Parathyroid adenoma (tissue), 2 donors: ENCODE data around the gene CYP3A5.

ENCODE experiments used
- H2AFZ ChIP-seq: fragments of 300-600 bp; sonication (generic); one replicate; pipeline ENCODE4 v1.7.0; 2017; ENCODE audit warnings: antibody characterized with exemption, mild to moderate bottlenecking
- H3K27ac ChIP-seq: fragments of 300-600 bp; sonication (generic); one replicate; pipeline ENCODE4 v1.7.0; 2017
- H3K27me3 ChIP-seq: fragments of 300-600 bp; sonication (generic); one replicate; pipeline ENCODE4 v1.7.0; 2017; ENCODE audit warnings: low read length; ENCODE audit not compliant: control insufficient read depth, insufficient read depth
- H3K36me3 ChIP-seq: fragments of 300-600 bp; sonication (generic); one replicate; pipeline ENCODE4 v1.7.0; 2017; ENCODE audit warnings: low read length; ENCODE audit not compliant: control insufficient read depth, insufficient read depth
- H3K4me1 ChIP-seq: fragments of 300-600 bp; sonication (generic); one replicate; pipeline ENCODE4 v1.7.0; 2017; ENCODE audit warnings: control low read depth
- H3K4me2 ChIP-seq: fragments of 300-600 bp; sonication (generic); one replicate; pipeline ENCODE4 v1.7.0; 2017; ENCODE audit warnings: low read length
- H3K4me3 ChIP-seq: fragments of 300-600 bp; sonication (generic); one replicate; pipeline ENCODE4 v1.7.0; 2017; ENCODE audit warnings: low read depth, low read length
- H3K79me2 ChIP-seq: fragments of 300-600 bp; sonication (generic); one replicate; pipeline ENCODE4 v1.7.0; 2017; ENCODE audit warnings: control low read depth
- H3K9ac ChIP-seq: fragments of 300-600 bp; sonication (generic); one replicate; pipeline ENCODE4 v1.7.0; 2017; ENCODE audit warnings: mild to moderate bottlenecking
- H3K9me3 ChIP-seq: fragments of 300-600 bp; sonication (generic); one replicate; pipeline ENCODE4 v1.7.0; 2017; ENCODE audit warnings: low read length; ENCODE audit not compliant: control insufficient read depth
- TF ChIP-seq, protein P1 (sequence below): fragments of 300-600 bp; sonication (generic); IDR thresholded peaks from one replicate; pipeline ENCODE4 v1.7.0; 2017; ENCODE audit warnings: antibody characterized with exemption, mild to moderate bottlenecking
- donor health status: primary hyperparathyroidism.

The CYP3A5 gene

DNA sequence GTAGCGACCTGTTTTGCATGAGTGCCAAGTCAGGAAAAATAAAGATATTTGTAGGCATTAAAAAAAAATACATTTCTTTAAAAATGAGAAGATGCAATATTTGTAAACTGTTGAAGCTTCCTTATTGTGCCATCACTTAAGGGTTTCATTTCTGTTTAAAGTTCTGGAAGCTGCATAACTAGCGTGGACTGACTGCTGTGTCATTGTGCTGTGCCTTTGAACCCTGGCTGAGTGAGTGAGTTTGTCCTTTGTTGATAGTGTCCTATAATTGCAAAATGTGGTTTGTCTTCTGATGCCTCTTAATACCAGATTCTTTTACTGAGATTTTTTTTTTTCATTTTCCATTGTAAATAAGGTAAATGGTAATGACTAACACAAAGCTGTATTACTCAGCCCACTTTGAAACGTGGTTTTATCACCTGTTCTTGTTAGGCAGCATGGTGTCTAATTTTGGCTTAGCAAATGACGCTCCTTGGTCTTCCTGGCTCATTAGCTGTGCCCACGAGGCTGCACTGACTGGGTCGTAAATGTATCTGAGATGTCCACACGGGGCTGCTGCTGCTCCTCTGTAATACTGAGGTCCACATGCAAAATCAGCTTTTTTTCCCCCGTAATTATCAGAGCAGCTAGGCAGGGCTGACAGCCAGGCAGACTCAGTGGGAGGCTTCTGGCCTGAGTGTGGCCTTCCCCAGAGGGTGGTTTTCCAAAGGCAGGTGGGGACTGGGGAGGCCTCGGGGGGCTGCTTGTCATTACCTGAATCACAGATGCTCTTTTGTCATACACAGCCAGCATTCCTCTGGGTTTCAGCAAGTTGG is 48.3 kb downstream of the CYP3A5 start:
- no peaks in the 10 kb centered on the region for H3K79me2 ChIP-seq
- no peak overlapping the region for H3K27ac ChIP-seq
- H3K36me3 ChIP-seq, result no peaks in the 10 kb centered on the region
- no peak overlapping the region for H2AFZ ChIP-seq
- no peaks in the 10 kb centered on the region for H3K9me3 ChIP-seq
- no peak overlapping the region for H3K9ac ChIP-seq
- no peak overlapping the region for H3K4me3 ChIP-seq
- TF ChIP-seq, protein P1, sequence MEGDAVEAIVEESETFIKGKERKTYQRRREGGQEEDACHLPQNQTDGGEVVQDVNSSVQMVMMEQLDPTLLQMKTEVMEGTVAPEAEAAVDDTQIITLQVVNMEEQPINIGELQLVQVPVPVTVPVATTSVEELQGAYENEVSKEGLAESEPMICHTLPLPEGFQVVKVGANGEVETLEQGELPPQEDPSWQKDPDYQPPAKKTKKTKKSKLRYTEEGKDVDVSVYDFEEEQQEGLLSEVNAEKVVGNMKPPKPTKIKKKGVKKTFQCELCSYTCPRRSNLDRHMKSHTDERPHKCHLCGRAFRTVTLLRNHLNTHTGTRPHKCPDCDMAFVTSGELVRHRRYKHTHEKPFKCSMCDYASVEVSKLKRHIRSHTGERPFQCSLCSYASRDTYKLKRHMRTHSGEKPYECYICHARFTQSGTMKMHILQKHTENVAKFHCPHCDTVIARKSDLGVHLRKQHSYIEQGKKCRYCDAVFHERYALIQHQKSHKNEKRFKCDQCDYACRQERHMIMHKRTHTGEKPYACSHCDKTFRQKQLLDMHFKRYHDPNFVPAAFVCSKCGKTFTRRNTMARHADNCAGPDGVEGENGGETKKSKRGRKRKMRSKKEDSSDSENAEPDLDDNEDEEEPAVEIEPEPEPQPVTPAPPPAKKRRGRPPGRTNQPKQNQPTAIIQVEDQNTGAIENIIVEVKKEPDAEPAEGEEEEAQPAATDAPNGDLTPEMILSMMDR, result no peak
- no peaks in the 10 kb centered on the region for H3K27me3 ChIP-seq
- no peaks in the 10 kb centered on the region for H3K4me1 ChIP-seq
- no peak overlapping the region for H3K4me2 ChIP-seq

DNA sequence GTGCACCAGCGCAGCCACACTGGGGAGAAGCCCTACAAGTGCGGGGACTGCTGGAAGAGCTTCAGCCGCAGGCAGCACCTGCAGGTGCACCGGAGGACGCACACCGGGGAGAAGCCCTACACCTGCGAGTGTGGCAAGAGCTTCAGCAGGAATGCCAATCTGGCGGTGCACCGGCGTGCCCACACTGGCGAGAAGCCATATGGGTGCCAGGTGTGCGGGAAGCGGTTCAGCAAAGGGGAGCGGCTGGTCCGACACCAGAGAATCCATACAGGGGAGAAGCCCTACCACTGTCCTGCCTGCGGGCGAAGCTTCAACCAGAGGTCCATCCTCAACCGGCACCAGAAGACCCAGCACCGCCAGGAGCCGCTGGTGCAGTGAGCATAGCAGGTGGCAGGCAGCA is 50.2 kb downstream of the CYP3A5 start:
- TF ChIP-seq, protein P1, result no peak
- Histone ChIP-seq H3K4me1 (no peaks in the 10 kb centered on the region), H3K36me3 (no peaks in the 10 kb centered on the region), H3K9ac (no peak overlapping the region), H2AFZ (no peak overlapping the region), H3K27me3 (no peaks in the 10 kb centered on the region), H3K27ac (no peak overlapping the region), H3K4me2 (no peak overlapping the region), H3K9me3 (no peaks in the 10 kb centered on the region), H3K4me3 (no peak overlapping the region), H3K79me2 (no peaks in the 10 kb centered on the region)

DNA sequence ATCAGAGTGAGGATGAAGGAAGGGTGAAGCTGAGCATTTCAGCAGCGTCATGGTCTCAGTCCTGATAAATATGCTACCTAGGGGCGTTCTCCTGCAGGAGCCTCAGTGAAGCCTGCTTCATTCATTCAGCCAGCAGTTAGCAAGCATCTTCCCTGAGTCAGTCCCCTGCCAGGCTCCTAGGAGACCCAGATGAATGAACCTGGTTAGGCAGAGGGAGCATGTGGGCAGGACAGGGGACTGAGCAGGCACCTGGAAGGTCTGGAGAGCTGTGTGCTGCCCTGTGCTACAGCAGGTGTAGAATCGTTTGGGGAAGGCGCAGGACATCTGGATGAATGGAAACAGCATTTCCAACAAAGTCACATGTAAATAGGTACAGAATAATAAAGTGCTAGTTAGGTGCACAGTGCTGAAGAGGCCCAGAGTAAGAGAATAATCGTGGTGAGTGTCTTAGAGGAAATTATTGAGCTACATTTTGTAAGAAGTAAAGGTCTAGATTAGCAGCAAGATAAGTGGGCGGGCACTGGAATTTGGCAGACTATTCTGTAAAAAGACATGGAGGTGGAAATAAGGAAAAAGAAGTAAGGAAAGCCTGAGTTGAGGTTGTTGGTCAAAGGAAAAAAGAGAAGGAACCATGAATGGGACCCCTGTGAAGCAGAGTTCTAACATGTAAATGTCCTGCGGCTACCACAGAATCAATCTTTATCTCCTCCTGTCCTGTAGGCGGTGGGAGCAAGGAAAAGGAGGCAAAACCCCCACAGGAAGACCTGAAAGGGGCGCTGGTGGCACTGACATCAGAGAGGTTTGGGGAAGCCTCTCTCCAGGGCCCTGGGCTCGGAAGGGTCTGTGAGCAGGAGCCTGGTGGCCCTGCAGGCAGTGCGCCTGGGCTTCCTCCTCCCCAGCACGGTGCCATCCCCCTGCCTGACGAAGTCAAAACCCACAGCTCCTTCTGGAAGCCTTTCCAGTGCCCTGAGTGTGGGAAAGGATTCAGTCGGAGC is 51.0 kb downstream of the CYP3A5 start:
- no peak overlapping the region for H3K27ac ChIP-seq
- H3K4me1 ChIP-seq, result no peaks in the 10 kb centered on the region
- H3K36me3 ChIP-seq, result no peaks in the 10 kb centered on the region
- no peaks in the 10 kb centered on the region for H3K9me3 ChIP-seq
- no peak overlapping the region for H2AFZ ChIP-seq
- no peak overlapping the region for H3K4me2 ChIP-seq
- no peak overlapping the region for H3K4me3 ChIP-seq
- no peak overlapping the region for H3K9ac ChIP-seq
- TF ChIP-seq, protein P1, result no peak
- H3K27me3 ChIP-seq, result no peaks in the 10 kb centered on the region
- no peaks in the 10 kb centered on the region for H3K79me2 ChIP-seq

DNA sequence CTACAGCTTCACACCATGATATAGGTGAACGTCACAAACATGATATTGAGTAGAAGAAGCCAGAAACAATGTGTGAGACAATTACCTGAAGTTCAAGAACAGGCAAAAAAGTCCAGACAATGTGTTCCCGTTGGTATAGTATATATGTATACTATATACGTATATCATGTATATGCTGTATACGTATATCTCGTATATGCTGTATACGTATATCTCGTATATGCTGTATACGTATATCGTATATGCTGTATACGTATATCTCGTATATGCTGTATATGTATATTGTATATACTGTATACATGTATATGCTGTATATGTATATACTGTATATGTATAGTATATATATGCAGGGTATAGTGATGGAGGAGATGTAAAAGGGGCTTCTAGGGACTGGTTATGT is 52.3 kb downstream of the CYP3A5 start:
- Histone ChIP-seq H3K4me2 (no peak overlapping the region), H3K79me2 (peaks cover 3% of the 10 kb centered on the region), H3K36me3 (no peaks in the 10 kb centered on the region)

More for the DNA sequence above, 52.3 kb downstream of the CYP3A5 start:
- Histone ChIP-seq H3K27me3 (no peaks in the 10 kb centered on the region), H3K4me3 (no peak overlapping the region), H3K4me1 (no peaks in the 10 kb centered on the region), H3K9ac (no peak overlapping the region), H3K9me3 (no peaks in the 10 kb centered on the region), H2AFZ (no peak overlapping the region), H3K27ac (no peak overlapping the region)
- TF ChIP-seq, protein P1, result no peak
